Measurements from ENCODE around the gene KRT86. TPM values are rescaled to one million over a fixed set of nuclear protein-coding genes. Genes with fewer than 3 reads are reported as not detected.
"Not testable (repeated sequence)": the region's sequence is repeated elsewhere in the genome, so short reads cannot be mapped to it uniquely, and the experiment has no call there.

Gene KRT86
- total and polyA plus RNA-seq, 2 of the 13 experiments (the other 11 are each of a cell fraction or from before 2014, with no cell fraction given), result not detected

GRCh38 chr12:52315721-52316120 is 41.3 kb downstream of the KRT86 start:
- in situ Hi-C loops (cut with HindIII; ENCODE audit: extremely low pct_ligation_motif_present, low pct_unique_long_range_greater_than_20kb); POLR2A ChIA-PET; intact Hi-C loops (cut with micrococcal nuclease; ENCODE audit: unreplicated experiment); H3K9ac ChIP-seq (ENCODE audit: insufficient read depth, low read depth, low read length); H3K4me3 ChIP-seq (replicated peaks in 1 of 3; ENCODE audit: insufficient read depth in 1 of 3, low read depth in 2 of 3, low read length in 3 of 3); H3K79me2 ChIP-seq (ENCODE audit: insufficient read depth, low read length); BruUV-seq (replicated peaks); H3K36me3 ChIP-seq (replicated peaks in 1 of 2; ENCODE audit: control insufficient read depth in 1 of 2, insufficient read depth in 2 of 2, low read length in 2 of 2); H3K9me3 ChIP-seq (ENCODE audit: low read length); CTCF ChIA-PET (ENCODE audit: low intra/inter-chr PET ratio, low total read pairs); H2AFZ ChIP-seq (ENCODE audit: low read length); H3K27ac ChIP-seq (ENCODE audit: extremely low read length, insufficient read depth, low read length); H3K4me2 ChIP-seq (ENCODE audit: low read depth, low read length); H4K20me1 ChIP-seq (ENCODE audit: insufficient read depth, low read length); FAIRE-seq: not testable (repeated sequence)
- Histone ChIP-seq H3K4me1 (ENCODE audit: insufficient read depth, low read length) (peaks cover 10% of the 10 kb centered on the region), H3K27me3 (ENCODE audit: control insufficient read depth in 1 of 2, insufficient read depth in 2 of 2, low read length in 2 of 2) (peaks cover 8 to 43% of the 10 kb centered on the region in 2 experiments; a peak in 4 of 5 replicates)
- DNase-seq (ENCODE audit: low spot score) (peak; percentile 9), ATAC-seq (peak; percentile 74)
- TF ChIP-seq ZFX (CRISPR knock-in tag; IDR thresholded peaks at IDR 0.05; ENCODE audit: low read depth), result peak; percentile 34; the same call in 1 of the 2 replicates
- peak; percentile 55 for TF ChIP-seq CTCF (CRISPR knock-in tag; IDR thresholded peaks at IDR 0.05)
- WGBS (ENCODE audit: low lambda C conversion rate), result 8% methylated on average over 5 of the region's 9 CpGs

DNA sequence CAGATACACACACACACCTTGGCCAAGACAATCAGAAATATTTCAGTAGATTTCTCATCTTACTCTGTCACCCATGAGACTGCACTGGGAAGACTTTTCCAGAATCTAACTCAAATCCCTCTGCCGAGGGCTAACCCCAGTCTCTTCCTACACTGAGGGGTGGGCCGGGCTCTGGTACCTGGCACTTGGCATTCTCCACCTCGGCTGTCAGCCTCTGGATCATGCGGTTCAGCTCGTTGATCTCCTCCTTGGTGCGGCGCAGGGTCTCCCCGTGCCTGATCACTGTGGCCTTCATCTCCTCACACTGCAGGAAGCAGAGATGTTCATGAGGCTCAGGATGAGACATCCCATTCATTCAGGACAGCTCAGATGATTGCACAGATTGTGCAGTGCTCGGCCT is 41.8 kb downstream of the KRT86 start:
- CTCF ChIA-PET (ENCODE audit: low intra/inter-chr PET ratio, low total read pairs), result no interaction called here
- H3K4me1 ChIP-seq (ENCODE audit: insufficient read depth, low read length), result peaks cover 10% of the 10 kb centered on the region
- H4K20me1 ChIP-seq (ENCODE audit: insufficient read depth, low read length), result no peaks in the 10 kb centered on the region
- no peak overlapping the region for H3K4me2 ChIP-seq (ENCODE audit: low read depth, low read length)
- in situ Hi-C loops (cut with HindIII; ENCODE audit: extremely low pct_ligation_motif_present, low pct_unique_long_range_greater_than_20kb), result no loop called here
- no peak overlapping the region for H3K9ac ChIP-seq (ENCODE audit: insufficient read depth, low read depth, low read length)
- ATAC-seq, result no peak
- intact Hi-C loops (cut with micrococcal nuclease; ENCODE audit: unreplicated experiment), result no loop called here
- DNase-seq (ENCODE audit: low spot score), result no peak
- no peak for FAIRE-seq
- no peak overlapping the region for H3K4me3 ChIP-seq (replicated peaks in 1 of 3; ENCODE audit: insufficient read depth in 1 of 3, low read depth in 2 of 3, low read length in 3 of 3)
- no peak overlapping the region for H3K27ac ChIP-seq (ENCODE audit: extremely low read length, insufficient read depth, low read length)
- POLR2A ChIA-PET, result no interaction called here
- peaks cover 10 to 49% of the 10 kb centered on the region in 2 experiments; a peak in 4 of 5 replicates for H3K27me3 ChIP-seq (ENCODE audit: control insufficient read depth in 1 of 2, insufficient read depth in 2 of 2, low read length in 2 of 2)
- H3K79me2 ChIP-seq (ENCODE audit: insufficient read depth, low read length), result no peaks in the 10 kb centered on the region
- H3K9me3 ChIP-seq (ENCODE audit: low read length), result no peaks in the 10 kb centered on the region
- H2AFZ ChIP-seq (ENCODE audit: low read length), result no peak overlapping the region
- H3K36me3 ChIP-seq (replicated peaks in 1 of 2; ENCODE audit: control insufficient read depth in 1 of 2, insufficient read depth in 2 of 2, low read length in 2 of 2), result no peaks in the 10 kb centered on the region
- BruUV-seq (replicated peaks), result no TSS peak
- WGBS (ENCODE audit: low lambda C conversion rate), result 46% methylated on average over 8 of the region's 9 CpGs
- TF ChIP-seq ZNF513 (CRISPR knock-in tag; conservative IDR thresholded peaks at IDR 0.05) (no peak), CREB1 (IDR thresholded peaks at IDR 0.05) (no peak), CREB1 (CRISPR knock-in tag; IDR thresholded peaks at IDR 0.05) (no peak)
- TF ChIP-seq, protein P1, sequence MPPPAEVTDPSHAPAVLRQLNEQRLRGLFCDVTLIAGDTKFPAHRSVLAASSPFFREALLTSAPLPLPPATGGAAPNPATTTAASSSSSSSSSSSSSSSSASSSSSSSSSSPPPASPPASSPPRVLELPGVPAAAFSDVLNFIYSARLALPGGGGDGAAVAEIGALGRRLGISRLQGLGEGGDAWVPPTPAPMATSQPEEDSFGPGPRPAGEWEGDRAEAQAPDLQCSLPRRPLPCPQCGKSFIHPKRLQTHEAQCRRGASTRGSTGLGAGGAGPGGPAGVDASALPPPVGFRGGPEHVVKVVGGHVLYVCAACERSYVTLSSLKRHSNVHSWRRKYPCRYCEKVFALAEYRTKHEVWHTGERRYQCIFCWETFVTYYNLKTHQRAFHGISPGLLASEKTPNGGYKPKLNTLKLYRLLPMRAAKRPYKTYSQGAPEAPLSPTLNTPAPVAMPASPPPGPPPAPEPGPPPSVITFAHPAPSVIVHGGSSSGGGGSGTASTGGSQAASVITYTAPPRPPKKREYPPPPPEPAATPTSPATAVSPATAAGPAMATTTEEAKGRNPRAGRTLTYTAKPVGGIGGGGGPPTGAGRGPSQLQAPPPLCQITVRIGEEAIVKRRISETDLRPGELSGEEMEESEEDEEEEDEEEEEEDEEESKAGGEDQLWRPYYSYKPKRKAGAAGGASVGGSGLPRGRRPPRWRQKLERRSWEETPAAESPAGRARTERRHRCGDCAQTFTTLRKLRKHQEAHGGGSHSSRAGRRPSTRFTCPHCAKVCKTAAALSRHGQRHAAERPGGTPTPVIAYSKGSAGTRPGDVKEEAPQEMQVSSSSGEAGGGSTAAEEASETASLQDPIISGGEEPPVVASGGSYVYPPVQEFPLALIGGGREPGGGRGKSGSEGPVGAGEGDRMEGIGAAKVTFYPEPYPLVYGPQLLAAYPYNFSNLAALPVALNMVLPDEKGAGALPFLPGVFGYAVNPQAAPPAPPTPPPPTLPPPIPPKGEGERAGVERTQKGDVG (CRISPR knock-in tag; IDR thresholded peaks at IDR 0.05; ENCODE audit: borderline replicate concordance), result no peak
- TF ChIP-seq, protein P2, sequence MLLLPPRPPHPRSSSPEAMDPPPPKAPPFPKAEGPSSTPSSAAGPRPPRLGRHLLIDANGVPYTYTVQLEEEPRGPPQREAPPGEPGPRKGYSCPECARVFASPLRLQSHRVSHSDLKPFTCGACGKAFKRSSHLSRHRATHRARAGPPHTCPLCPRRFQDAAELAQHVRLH (CRISPR knock-in tag; IDR thresholded peaks at IDR 0.05; ENCODE audit: borderline replicate concordance, low read depth), result no peak

All from HepG2 (cell line).